Stimulated activated CD8-positive, alpha-beta memory T cell treated with anti-CD3 and anti-CD28 coated beads, Interleukin-12 subunit alpha, Interleukin-12 subunit beta, amount 100 ng/mL, for 4 hours (primary cell): Measurements from ENCODE around the gene PLXNB3.

Experiments used
- DNase-seq: peaks from one replicate; pipeline ENCODE4 v3.0.0-alpha.2; 2020; ENCODE audit warnings: low read depth

PLXNB3 gene

DNA sequence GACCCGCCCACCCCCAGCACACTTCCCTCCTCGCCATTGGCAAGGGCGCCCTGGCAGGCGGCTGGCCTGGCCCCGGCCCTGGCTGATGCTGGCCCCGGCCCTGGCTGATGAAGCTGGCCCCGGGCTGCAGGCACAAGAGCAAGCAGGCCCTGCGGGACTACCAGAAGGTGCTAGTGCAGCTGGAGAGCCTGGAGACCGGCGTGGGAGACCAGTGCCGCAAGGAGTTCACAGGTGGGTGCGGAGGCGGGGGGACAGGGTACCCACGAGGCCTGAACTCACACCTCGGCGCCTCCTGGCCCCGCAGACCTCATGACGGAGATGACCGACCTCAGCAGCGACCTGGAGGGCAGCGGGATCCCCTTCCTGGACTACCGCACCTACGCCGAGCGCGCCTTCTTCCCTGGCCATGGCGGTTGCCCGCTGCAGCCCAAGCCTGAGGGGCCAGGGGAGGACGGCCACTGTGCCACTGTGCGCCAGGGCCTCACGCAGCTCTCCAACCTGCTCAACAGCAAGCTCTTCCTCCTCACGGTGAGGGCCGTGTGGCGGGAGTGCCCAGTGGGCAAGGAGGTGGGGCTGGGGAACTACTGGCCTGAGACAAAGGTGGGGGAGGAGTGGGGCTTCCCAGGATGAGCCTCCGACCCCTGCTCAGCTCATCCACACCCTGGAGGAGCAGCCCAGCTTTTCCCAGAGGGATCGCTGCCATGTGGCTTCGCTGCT, 10.7 kb downstream of the PLXNB3 start:
- no peak for DNase-seq

- DNase-seq: no peak
These were observed 11.5 kb downstream of the PLXNB3 start for GRCh38 chrX:153775293-153776119.

- DNase-seq: no peak
These were observed 12.1 kb downstream of the PLXNB3 start for GRCh38 chrX:153776120-153776599.

- no peak for DNase-seq
These were observed 12.6 kb downstream of the PLXNB3 start for GRCh38 chrX:153776611-153777045.

GRCh38 chrX:153777261-153778090, 13.4 kb downstream of the PLXNB3 start:
- DNase-seq: no peak

- DNase-seq: no peak
These were observed 14.1 kb downstream of the PLXNB3 start for GRCh38 chrX:153778181-153778580.

GRCh38 chrX:153778684-153779101, 14.6 kb downstream of the PLXNB3 start:
- no peak for DNase-seq

DNA sequence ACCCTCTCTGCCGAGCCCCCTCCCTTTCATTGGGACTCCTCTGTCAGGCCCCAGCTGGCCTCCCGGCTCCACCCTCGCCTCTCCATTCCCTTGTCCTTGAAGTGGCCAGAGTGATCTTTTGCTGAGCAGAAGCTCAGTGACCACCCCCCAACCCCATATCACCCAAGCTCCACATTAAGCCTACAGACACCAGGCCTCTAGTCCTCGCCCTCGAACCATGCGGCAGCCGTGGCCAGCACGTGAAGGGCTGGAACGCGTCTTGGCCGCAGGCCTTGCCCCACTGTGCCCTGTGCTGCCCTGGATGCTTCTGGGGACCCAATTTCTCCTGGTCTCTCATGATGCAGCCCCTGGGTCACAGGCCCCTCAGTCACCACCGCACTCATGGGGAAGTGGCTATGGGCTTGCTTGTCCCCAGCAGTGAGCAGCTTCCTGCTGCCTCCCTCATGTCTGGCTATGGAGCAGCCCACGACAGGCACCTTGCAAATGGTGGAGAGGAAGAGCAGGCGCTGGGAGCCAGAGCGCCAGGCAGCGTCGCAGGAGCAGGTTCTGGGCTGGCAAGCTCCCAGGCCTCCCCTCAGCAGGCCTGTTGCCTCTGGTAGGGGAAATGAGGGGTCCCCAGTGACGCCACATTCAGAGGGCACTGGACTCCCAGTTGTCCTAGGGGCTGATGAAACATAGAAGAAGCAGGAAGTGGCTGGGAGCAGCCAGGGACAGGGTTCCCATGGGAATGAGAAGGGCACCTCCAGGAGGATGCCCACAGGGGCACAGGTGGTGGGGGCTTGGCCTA, 16.0 kb downstream of the PLXNB3 start:
- no peak for DNase-seq

DNA sequence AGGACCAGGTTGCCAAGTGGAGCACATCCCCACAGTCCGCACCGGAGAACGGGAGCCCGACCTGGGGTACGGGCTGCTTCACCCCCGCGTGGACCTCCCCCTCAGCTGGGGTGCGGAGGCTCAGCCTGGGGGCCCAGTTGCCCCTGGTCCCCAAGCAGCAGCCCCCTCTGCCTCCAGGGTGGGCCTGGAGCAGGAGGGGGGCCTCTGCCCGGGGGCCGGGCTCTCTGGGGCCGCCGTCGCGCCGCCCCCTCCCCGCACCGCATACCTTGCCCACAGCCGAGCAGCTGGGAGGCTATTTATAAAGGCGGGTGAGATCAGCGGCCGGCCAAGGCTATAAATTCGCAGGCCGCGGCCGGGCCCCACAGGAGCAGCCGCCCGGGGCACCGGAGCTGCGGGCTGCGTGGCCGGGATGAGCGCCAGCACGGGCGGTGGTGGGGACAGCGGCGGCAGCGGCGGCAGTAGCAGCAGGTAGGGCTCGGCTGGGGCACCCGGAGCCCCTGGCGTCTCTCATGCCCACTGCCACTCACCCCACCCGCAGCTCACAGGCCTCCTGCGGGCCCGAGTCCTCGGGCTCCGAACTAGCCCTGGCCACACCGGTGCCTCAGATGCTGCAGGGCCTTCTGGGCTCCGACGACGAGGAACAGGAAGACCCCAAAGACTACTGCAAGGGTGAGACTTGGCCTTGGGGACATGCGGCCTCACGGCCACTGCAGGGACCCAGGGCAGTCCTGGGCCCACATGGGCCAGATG, 16.8 kb downstream of the PLXNB3 start, which contains the start of gene SRPK3:
Gene SRPK3, plus strand, starts transcription at position 364 of the 750 bp plus-strand sequence. Its CDS starts 46 bp downstream, at position 410.
- DNase-seq: no peak

- no peak for DNase-seq
These were observed 17.5 kb downstream of the PLXNB3 start for GRCh38 chrX:153781428-153782047.

DNA sequence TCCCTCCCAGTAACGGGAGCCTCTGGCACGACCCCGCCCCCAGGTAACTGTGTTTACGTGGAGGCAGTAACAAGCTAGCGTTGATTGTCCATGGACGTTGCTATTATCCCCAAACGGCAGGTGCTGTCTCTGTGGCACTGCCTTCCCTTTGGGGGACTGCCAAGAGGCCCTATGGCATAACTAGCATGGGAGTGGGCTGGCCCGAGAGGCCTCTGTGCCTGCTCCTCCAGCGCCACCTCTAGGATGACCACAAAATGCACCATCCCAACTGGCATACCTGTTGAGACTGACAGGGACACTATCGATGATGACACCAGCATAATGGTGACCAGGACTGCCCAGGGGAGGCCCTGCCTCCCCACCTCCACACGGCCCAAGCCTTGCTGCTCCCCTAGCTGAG, 18.3 kb downstream of the PLXNB3 start:
- DNase-seq: no peak

- DNase-seq: no peak
These were observed 18.8 kb downstream of the PLXNB3 start for GRCh38 chrX:153782871-153783270.

DNA sequence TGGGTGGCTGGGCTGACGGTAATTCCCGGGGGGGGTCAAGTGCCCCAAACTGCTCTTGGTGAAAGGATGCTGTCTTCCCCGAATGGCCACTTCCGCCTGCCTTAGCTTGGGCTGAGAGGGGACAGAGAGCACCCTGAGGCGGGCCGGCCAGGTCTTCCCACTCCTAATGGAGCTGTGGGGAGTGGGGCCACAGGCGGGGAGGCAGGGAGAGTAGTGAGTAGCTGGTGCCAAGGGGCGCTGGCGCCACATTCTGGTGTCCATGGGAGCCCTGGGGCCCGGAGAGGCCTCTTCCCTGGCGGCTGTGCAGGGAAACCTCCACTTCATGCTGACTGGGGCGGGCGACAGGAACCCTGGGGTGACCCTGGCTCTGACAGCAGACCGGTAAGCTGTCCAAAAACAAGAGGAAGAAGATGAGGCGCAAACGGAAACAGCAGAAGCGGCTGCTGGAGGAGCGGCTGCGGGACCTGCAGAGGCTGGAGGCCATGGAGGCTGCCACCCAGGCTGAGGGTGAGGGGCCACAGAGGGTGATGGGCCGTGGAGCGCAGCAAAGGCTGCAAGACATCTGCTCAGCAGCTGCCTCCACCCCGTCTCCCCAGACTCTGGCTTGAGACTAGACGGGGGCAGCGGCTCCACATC, 19.4 kb downstream of the PLXNB3 start:
- no peak for DNase-seq

- DNase-seq: no peak
These were observed 20.4 kb downstream of the PLXNB3 start for GRCh38 chrX:153784325-153784967.

- DNase-seq: no peak
These were observed 22.6 kb downstream of the PLXNB3 start for GRCh38 chrX:153786669-153787068.

- no peak for DNase-seq
These were observed 25.6 kb downstream of the PLXNB3 start for GRCh38 chrX:153789654-153790053.

GRCh38 chrX:153791104-153791852, 27.2 kb downstream of the PLXNB3 start:
- no peak for DNase-seq

GRCh38 chrX:153792368-153792767, 28.3 kb downstream of the PLXNB3 start:
- DNase-seq: no peak
